ENCODE measurements around the gene SPSB2.

Gene SPSB2

DNA sequence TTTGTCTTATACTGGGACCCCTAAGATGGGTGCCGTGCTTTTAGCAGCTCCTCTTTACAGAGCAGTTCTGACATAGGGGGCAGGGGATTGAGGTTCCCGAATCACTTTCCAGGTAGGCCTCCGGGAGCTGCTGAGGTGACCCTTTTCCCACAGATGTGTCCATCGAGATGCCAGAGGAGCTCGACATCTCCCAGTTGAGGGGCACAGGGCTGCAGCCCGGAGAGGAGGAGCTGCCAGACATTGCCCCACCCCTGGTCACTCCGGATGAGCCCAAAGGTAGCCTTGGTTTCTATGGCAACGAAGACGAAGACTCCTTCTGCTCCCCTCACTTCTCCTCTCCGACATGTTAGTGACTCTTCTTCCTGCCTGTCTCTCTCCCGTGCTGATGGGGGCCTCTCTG, 10.1 kb downstream of the SPSB2 start:
- Histone ChIP-seq H3K36me3 (peaks cover 30% of the 10 kb centered on the region), H3K4me1 (ENCODE audit: control insufficient read depth in 1 of 2, insufficient read depth in 1 of 2, low read depth in 1 of 2, low read length in 1 of 2) (peaks cover 10 to 14% of the 10 kb centered on the region in 2 experiments), H3K4me3 (ENCODE audit: low read depth in 1 of 2, low read length in 1 of 2) (no peak overlapping the region), H3K27ac (no peak overlapping the region), H3K27me3 (no peaks in the 10 kb centered on the region), H3K9me3 (no peaks in the 10 kb centered on the region)
- TF ChIP-seq, protein P1, sequence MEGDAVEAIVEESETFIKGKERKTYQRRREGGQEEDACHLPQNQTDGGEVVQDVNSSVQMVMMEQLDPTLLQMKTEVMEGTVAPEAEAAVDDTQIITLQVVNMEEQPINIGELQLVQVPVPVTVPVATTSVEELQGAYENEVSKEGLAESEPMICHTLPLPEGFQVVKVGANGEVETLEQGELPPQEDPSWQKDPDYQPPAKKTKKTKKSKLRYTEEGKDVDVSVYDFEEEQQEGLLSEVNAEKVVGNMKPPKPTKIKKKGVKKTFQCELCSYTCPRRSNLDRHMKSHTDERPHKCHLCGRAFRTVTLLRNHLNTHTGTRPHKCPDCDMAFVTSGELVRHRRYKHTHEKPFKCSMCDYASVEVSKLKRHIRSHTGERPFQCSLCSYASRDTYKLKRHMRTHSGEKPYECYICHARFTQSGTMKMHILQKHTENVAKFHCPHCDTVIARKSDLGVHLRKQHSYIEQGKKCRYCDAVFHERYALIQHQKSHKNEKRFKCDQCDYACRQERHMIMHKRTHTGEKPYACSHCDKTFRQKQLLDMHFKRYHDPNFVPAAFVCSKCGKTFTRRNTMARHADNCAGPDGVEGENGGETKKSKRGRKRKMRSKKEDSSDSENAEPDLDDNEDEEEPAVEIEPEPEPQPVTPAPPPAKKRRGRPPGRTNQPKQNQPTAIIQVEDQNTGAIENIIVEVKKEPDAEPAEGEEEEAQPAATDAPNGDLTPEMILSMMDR (IDR thresholded peaks at IDR 0.05), result no peak

GRCh38 chr12:6861391-6861790, 11.7 kb downstream of the SPSB2 start:
- TF ChIP-seq, protein P1 (IDR thresholded peaks at IDR 0.05), result no peak
- H3K27ac ChIP-seq, result no peak overlapping the region
- H3K27me3 ChIP-seq, result no peaks in the 10 kb centered on the region
- no peak overlapping the region for H3K4me3 ChIP-seq (ENCODE audit: low read depth in 1 of 2, low read length in 1 of 2)
- H3K9me3 ChIP-seq, result no peaks in the 10 kb centered on the region
- H3K36me3 ChIP-seq, result peaks cover 37% of the 10 kb centered on the region
- peaks cover under 1 to 2% of the 10 kb centered on the region in 2 experiments for H3K4me1 ChIP-seq (ENCODE audit: control insufficient read depth in 1 of 2, insufficient read depth in 1 of 2, low read depth in 1 of 2, low read length in 1 of 2)

- Histone ChIP-seq H3K36me3 (peaks cover 42% of the 10 kb centered on the region), H3K27ac (no peak overlapping the region)
- TF ChIP-seq, protein P1 (IDR thresholded peaks at IDR 0.05), result no peak
Observed at GRCh38 chr12:6860942-6861341, 12.2 kb downstream of the SPSB2 start.

DNA sequence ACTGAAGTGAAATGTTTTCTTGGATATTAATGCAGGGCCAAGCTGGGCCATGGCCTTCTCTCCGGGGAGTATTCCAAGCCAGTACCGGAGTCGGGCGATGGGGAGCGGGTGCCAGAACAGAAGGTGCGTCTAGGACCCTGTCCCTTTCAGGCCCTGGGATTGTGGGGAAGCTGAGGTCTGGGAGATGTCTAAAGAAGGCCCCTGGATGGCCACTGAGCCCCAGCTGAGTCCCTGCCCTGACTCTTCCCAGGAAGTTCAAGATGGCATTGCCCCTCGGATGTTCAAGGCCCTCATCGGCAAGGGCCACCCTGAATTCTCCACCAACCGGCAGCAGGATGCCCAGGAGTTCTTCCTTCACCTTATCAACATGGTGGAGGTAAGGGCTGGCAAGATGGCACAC, 13.0 kb downstream of the SPSB2 start:
- Histone ChIP-seq H3K9me3 (no peaks in the 10 kb centered on the region), H3K4me1 (ENCODE audit: control insufficient read depth in 1 of 2, insufficient read depth in 1 of 2, low read depth in 1 of 2, low read length in 1 of 2) (no peaks in the 10 kb centered on the region), H3K4me3 (ENCODE audit: low read depth in 1 of 2, low read length in 1 of 2) (no peak overlapping the region), H3K27me3 (no peaks in the 10 kb centered on the region), H3K27ac (no peak overlapping the region), H3K36me3 (peaks cover 45% of the 10 kb centered on the region)
- TF ChIP-seq, protein P1 (IDR thresholded peaks at IDR 0.05), result no peak

More at GRCh38 chr12:6860942-6861341, 12.2 kb downstream of the SPSB2 start:
- Histone ChIP-seq H3K9me3 (no peaks in the 10 kb centered on the region), H3K27me3 (no peaks in the 10 kb centered on the region), H3K4me1 (ENCODE audit: control insufficient read depth in 1 of 2, insufficient read depth in 1 of 2, low read depth in 1 of 2, low read length in 1 of 2) (no peaks in the 10 kb centered on the region), H3K4me3 (ENCODE audit: low read depth in 1 of 2, low read length in 1 of 2) (no peak overlapping the region)

- H3K4me1 ChIP-seq (ENCODE audit: control insufficient read depth in 1 of 2, insufficient read depth in 1 of 2, low read depth in 1 of 2, low read length in 1 of 2), result no peaks in the 10 kb centered on the region
- peaks cover 45% of the 10 kb centered on the region for H3K36me3 ChIP-seq
- H3K27ac ChIP-seq, result no peak overlapping the region
- no peaks in the 10 kb centered on the region for H3K9me3 ChIP-seq
- no peaks in the 10 kb centered on the region for H3K27me3 ChIP-seq
- TF ChIP-seq, protein P1 (IDR thresholded peaks at IDR 0.05), result no peak
- no peak overlapping the region for H3K4me3 ChIP-seq (ENCODE audit: low read depth in 1 of 2, low read length in 1 of 2)
Observed at GRCh38 chr12:6858799-6859198, 14.3 kb downstream of the SPSB2 start.

GRCh38 chr12:6855322-6855721, 17.8 kb downstream of the SPSB2 start:
- H3K4me3 ChIP-seq (ENCODE audit: low read depth in 1 of 2, low read length in 1 of 2), result no peak overlapping the region
- TF ChIP-seq, protein P1 (IDR thresholded peaks at IDR 0.05), result no peak
- H3K36me3 ChIP-seq, result peaks cover 22% of the 10 kb centered on the region
- no peaks in the 10 kb centered on the region for H3K27me3 ChIP-seq
- peaks cover 20 to 24% of the 10 kb centered on the region in 2 experiments for H3K4me1 ChIP-seq (ENCODE audit: control insufficient read depth in 1 of 2, insufficient read depth in 1 of 2, low read depth in 1 of 2, low read length in 1 of 2)
- H3K27ac ChIP-seq, result no peak overlapping the region
- no peaks in the 10 kb centered on the region for H3K9me3 ChIP-seq

All from neutrophil (primary cell).